HG02943 (cell line): ENCODE measurements around the gene LGI1.
"Not testable (repeated sequence)": the region's sequence is repeated elsewhere in the genome, so short reads cannot be mapped to it uniquely, and the experiment has no call there.

Experiments
- ATAC-seq: cut with Tn5 transposase; IDR thresholded peaks from one replicate; pipeline ENCODE4 v1.9.1; 2021; ENCODE audit warnings: mild to moderate bottlenecking, low read depth, moderate library complexity; ENCODE audit not compliant: unreplicated experiment

The LGI1 gene

GRCh38 chr10:93799155-93799708 lies 41.5 kb downstream of the LGI1 start:
- ATAC-seq: no peak

GRCh38 chr10:93804200-93804599 lies 46.5 kb downstream of the LGI1 start:
- no peak for ATAC-seq

- ATAC-seq: no peak
Observed at GRCh38 chr10:93806903-93807302, 49.2 kb downstream of the LGI1 start.

GRCh38 chr10:93807371-93807770 lies 49.6 kb downstream of the LGI1 start:
- ATAC-seq: no peak

GRCh38 chr10:93812659-93813338 lies 55.1 kb downstream of the LGI1 start:
- ATAC-seq: no peak

GRCh38 chr10:93813507-93814465 lies 56.0 kb downstream of the LGI1 start:
- peak; percentile 57 for ATAC-seq

GRCh38 chr10:93815304-93816096 lies 57.8 kb downstream of the LGI1 start:
- no peak for ATAC-seq

GRCh38 chr10:93816123-93816747 lies 58.5 kb downstream of the LGI1 start:
- ATAC-seq: no peak

GRCh38 chr10:93818086-93818485 lies 60.4 kb downstream of the LGI1 start:
- no peak for ATAC-seq

GRCh38 chr10:93819520-93819919 lies 61.8 kb downstream of the LGI1 start:
- no peak for ATAC-seq

GRCh38 chr10:93820434-93820833 lies 62.7 kb downstream of the LGI1 start:
- ATAC-seq: no peak

GRCh38 chr10:93821051-93821772 lies 63.5 kb downstream of the LGI1 start:
- ATAC-seq: no peak

- no peak for ATAC-seq
Observed at GRCh38 chr10:93826355-93826754, 68.6 kb downstream of the LGI1 start.

- no peak for ATAC-seq
Observed at GRCh38 chr10:93827056-93827804, 69.5 kb downstream of the LGI1 start.

GRCh38 chr10:93831065-93831464 lies 73.3 kb downstream of the LGI1 start:
- not testable (repeated sequence) for ATAC-seq

GRCh38 chr10:93835770-93836169 lies 78.0 kb downstream of the LGI1 start:
- no peak for ATAC-seq

- ATAC-seq: no peak
Observed at GRCh38 chr10:93837822-93838221, 80.1 kb downstream of the LGI1 start.

GRCh38 chr10:93838278-93838677 lies 80.5 kb downstream of the LGI1 start:
- ATAC-seq: no peak

GRCh38 chr10:93841961-93842360 lies 84.2 kb downstream of the LGI1 start:
- no peak for ATAC-seq
